ENCODE results near the gene NUP93.

Gene NUP93

DNA sequence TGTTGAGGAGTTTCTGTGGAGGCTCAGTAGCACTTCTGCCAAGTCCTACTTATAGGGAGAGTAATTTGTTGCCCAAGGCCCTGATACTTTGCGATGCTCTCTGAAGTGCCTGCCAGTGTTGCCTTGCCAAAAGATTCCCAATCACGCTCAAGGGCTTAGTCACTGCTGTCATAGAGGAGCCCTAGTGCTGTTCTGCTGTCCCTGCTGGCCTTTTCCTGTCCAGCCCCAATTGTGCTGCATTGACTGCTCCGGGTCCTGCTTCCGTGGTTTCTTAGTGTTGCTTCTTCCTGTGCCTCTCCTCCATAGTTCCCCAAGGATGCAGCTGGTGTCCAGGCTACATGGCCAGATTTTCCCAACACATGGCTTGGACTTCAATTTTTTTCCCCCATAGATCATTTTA, 13.9 kb downstream of the NUP93 start:
- DNase-seq (ENCODE audit: low read depth in 2 of 2), result no peak

- DNase-seq (ENCODE audit: low read depth in 2 of 2), result no peak
Measured at GRCh38 chr16:56744996-56745640, 15.2 kb downstream of the NUP93 start.

DNA sequence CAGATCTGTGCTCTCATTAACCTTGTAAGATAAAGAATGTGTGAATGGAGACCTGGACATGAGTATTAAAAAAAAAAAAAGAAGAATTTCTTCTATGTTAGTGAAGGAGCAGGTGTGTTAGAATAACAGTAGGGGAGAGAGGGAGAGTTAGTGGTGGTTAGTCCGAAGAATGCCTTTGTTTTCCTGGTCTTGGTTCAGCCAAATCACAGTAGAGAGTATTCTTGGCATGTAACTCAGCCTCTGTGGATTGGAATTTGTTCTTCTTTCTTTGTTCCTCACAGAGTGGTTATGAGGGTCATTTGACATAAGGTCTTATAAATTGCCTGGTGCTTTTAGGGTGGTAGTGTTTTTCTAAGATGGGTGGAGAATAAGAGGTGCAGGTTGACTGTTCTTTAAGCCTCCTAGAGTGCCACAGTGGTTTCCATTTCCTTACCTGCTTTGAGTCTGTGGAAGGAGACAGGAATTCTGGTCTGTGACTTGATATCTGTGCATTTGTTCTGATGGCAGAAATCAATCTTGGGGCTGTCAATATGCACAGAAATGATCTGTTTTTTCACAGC, 17.6 kb downstream of the NUP93 start:
- DNase-seq (ENCODE audit: low read depth in 2 of 2), result no peak

DNA sequence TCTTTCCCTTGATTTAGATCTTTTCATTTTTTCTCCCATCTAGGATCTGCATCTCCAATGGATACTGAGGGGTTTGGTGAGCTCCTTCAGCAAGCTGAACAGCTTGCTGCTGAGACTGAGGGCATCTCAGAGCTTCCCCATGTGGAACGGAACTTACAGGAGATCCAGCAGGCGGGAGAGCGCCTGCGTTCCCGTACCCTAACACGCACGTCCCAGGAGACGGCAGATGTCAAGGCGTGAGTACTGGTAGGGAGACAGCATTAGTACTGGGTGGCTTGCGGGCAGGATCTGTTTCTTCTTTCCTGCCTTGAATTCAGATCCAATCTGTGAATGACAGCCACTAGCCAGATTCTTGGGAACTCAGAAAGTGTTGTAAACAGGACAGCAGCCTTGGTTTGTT, 18.3 kb downstream of the NUP93 start:
- DNase-seq (ENCODE audit: low read depth in 2 of 2), result no peak

- no peak for DNase-seq (ENCODE audit: low read depth in 2 of 2)
Measured at GRCh38 chr16:56748826-56749225, 18.9 kb downstream of the NUP93 start.

- DNase-seq (ENCODE audit: low read depth in 2 of 2), result no peak
Measured at GRCh38 chr16:56749672-56750491, 20.0 kb downstream of the NUP93 start.

DNA sequence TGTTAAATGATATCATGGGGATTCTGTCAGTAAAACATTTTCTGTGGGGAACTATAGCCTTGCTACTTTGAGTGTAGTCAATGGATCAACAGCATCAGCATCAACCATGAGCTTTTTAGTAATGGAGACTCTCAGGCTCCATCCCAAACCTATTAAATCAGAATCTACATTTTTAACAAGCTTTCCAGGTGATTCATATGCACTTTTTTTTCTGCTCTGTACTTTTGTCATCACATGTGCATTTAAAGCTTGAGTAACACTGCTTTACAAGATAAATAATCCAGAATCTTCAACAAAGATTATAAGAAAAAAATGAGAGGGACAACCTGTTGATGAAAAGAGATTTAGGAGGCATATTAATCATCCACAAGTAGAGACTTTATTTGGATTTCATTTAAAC, 23.5 kb downstream of the NUP93 start:
- no peak for DNase-seq (ENCODE audit: low read depth in 2 of 2)

- no peak for DNase-seq (ENCODE audit: low read depth in 2 of 2)
Measured at GRCh38 chr16:56755038-56755437, 25.1 kb downstream of the NUP93 start.

DNA sequence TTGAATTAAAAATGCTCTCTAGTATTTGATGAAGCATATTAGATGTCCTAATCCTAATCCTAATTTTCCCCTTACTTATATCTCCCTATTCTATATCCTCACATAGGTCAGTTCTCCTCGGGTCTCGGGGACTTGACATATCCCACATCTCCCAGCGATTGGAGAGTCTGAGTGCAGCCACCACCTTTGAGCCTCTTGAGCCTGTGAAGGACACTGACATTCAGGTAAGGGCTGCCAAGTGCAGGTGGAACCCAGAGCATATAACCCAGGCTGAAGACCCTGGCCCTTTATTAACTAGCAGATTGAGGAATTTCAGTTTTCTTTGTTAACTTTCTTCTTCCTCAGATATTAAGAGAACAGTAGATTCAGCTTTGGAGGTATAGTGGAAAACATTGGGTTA, 28.5 kb downstream of the NUP93 start:
- no peak for DNase-seq (ENCODE audit: low read depth in 2 of 2)

- DNase-seq (ENCODE audit: low read depth in 2 of 2), result no peak
Measured at GRCh38 chr16:56758930-56759329, 29.0 kb downstream of the NUP93 start.

GRCh38 chr16:56763291-56763916, 33.5 kb downstream of the NUP93 start:
- DNase-seq (ENCODE audit: low read depth in 2 of 2), result no peak

GRCh38 chr16:56764835-56765234, 34.9 kb downstream of the NUP93 start:
- DNase-seq (ENCODE audit: low read depth in 2 of 2), result no peak

DNA sequence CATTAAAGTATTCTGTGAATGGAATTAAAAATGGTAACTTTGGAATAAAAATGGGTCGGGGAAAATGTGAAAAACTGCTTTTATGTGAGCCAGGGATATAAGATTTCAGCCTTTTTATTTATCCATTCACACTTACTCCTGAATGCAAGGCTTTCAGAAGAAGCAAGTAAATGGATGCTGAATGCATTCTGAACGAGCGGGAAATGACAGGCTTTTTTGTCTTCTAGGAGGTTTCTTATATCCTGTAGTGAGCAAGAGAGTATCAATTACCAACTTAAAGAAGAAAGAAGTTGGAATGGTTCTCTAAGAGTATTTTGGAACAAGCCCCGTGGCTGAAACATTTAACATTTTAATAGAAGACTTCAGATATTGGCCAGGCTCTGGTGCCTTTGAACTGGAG, 36.0 kb downstream of the NUP93 start:
- DNase-seq (ENCODE audit: low read depth in 2 of 2), result no peak

DNA sequence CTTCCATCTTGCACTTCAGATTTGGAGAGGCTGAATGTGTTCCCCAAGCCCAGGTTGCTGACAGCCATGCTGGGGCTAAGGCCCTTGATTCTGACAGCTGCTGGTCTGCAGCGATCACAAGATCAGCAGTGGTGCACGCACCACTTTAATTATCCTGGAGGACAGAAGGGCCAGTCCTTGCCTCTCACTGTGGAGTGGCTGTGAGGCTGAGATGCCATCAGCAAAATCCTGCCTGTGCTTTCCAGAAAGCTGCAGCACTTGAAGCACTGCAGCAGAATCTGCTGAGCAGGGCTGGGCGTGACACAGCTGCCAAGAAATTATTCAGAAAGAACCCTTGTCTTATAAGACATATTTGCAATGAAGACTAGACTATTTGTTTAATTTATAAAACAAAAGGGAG, 37.1 kb downstream of the NUP93 start:
- DNase-seq (ENCODE audit: low read depth in 2 of 2), result no peak

- no peak for DNase-seq (ENCODE audit: low read depth in 2 of 2)
Measured at GRCh38 chr16:56769677-56770076, 39.7 kb downstream of the NUP93 start.

GRCh38 chr16:56771558-56772279, 41.8 kb downstream of the NUP93 start:
- DNase-seq (ENCODE audit: low read depth in 2 of 2), result no peak

DNA sequence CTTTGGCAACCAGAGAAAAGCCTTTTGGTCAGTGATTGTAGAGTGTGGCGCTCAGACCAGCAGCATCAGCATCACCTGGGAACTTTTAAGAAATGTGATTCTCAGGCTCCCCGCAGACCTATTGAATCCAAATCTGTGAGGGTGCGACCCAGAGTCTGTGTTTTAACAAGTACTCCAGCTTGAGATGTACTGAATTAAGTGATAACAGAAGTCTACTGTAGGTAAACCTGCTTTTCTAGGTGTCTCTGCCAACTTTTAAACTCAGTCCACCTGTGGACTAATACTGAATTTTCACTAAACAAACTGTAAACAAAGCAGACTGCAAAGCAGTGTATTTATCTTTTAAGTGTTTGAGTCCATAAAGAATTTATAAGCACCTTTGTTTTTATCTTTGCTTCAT, 43.6 kb downstream of the NUP93 start:
- DNase-seq (ENCODE audit: low read depth in 2 of 2), result no peak

DNA sequence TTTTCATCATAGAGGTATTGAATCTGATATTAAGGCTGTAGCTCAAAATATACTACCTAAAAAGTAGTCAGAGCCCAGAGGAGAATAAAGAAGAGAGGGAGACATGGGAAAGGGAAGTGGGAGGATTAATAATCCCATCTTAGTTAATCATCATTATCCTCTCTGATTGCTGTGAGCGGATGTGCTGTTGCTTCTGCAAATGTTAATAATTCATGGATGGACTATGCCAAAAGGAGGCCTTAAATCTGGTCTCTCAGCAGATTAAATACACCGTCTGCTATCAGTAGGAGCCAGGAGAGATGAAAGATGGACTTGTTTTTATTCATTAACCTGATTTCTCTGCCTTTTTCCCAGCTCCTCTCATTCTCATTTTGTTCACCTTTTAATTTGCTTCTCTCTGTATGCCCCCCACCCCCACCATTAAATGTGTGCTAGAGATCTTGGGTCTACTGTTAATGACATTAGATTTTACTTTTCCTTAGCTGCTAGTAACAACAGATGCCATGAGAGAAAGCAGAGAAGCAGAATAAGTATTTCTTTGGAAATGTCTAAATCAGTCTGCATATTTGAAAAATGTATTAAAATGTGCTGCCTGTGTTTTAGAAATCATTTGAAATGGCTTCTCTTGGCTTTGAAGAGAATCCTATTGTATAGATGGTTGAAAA, 44.2 kb downstream of the NUP93 start:
- DNase-seq (ENCODE audit: low read depth in 2 of 2), result no peak

DNA sequence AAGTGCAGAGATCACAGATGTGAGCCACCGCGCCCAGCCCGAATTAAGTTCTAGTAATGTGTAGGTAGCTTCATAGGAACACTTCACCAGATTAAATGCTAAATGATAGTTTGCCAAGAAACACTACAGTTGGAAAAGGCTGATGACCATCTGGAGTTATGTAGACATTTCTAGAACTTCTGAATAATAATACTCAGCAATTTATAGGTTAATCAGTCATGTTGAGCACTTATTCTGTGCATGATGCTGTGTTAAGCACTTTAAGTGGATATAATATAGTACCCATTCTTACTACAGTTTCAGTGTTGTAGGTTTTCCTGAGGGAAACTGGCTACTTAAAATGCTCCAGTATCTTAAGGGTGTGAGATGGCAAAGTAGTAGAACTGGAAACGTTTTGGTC, 45.2 kb downstream of the NUP93 start:
- no peak for DNase-seq (ENCODE audit: low read depth in 2 of 2)

DNA sequence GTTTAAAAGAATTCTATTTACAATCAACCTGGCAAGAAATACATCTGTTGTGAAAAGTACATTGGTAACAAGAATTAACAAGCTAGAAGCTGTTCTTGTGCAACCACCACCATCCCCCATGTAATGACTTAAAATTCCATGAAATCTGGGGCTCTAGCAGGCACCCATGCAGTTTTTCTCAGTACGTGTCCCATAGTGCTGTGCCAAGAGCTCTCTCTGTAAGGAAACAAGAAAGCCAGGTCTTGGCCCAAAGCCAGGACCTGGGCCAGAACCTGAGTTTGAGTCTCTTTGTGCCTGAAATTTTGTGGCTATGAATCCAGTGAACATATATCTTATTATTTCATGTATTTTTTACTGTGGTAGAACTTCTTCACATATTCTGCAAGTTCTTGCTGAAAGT, 46.6 kb downstream of the NUP93 start:
- no peak for DNase-seq (ENCODE audit: low read depth in 2 of 2)

DNA sequence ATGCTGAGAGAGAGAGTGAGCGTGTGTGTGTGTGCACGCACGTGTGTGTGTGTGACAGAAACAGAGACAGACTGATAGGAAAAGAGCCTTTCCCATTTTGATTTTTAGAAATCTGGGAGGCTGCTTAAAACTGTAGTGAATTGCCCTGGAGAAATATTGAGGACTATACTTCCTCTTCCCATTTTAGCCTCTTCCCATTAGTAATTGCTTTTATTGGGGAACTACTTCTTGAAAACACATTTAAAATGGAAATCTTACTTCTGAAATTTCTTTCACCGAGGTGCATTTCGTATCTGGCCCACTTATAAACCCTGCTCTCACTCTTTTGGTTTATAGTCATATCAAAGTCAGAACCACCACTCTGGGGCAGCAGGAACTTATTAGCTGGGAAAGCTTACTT, 47.1 kb downstream of the NUP93 start:
- DNase-seq (ENCODE audit: low read depth in 2 of 2), result no peak

DNA sequence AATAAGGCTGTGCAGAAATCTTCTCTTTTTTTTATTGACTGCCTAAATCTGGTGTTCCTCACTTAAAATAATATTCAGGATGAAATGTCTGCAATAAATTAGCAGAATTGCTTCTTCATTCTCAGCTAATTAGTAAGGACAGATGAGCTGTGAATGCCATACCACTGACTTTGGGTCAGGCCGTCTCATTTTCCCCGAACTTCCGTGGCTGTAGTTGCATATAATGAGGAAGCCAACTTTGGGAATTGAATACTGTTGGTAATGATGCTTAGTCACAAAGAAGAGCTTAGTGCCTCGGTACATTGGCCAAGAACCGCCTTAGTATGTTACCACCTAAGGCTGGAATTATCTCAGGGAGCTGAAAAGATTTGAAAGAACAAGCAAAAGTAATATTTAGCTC, 47.6 kb downstream of the NUP93 start:
- DNase-seq (ENCODE audit: low read depth in 2 of 2), result no peak
